OCI-LY7 (cell line): Measurements from ENCODE around the gene KLK3. TPM values are rescaled to one million over a fixed set of nuclear protein-coding genes. Genes with fewer than 3 reads are reported as not detected.

Experiments
- BruUV-seq: library from RNA; stranded (reverse); fragments of 400-500 nt; replicated peaks from 2 replicates; lab custom pipeline; 2021; lab: Mats Ljungman, UMichigan
- CTCF ChIA-PET: fragments of 300-600 bp; sonication (Branson Sonifier 250); formaldehyde crosslinking; loops from one replicate; lab custom pipeline; 2022; ENCODE audit warnings: antibody characterized with exemption; ENCODE audit not compliant: unreplicated experiment; lab: Charles Lee
- POLR2A ChIA-PET: fragments of 300-600 bp; sonication (Branson Sonifier 250); formaldehyde crosslinking; loops from one replicate; lab custom pipeline; 2022; ENCODE audit warnings: antibody characterized with exemption; lab: Charles Lee
- DNase-seq: peaks from one replicate; pipeline ENCODE4 v3.0.0-alpha.2; 2015; ENCODE audit warnings: low spot score
- H2AFZ ChIP-seq: fragments of 200-600 bp; sonication (generic), shearing (Covaris generic); 2 replicates; pipeline ENCODE4 v1.6.1; 2014; ENCODE audit warnings: mild to moderate bottlenecking, antibody characterized with exemption, low read length, moderate library complexity
- H3K27ac ChIP-seq: fragments of 200-600 bp; sonication (generic); 2 replicates; pipeline ENCODE4 v1.5.1; 2014; ENCODE audit warnings: mixed run types, low read depth, mild to moderate bottlenecking, moderate library complexity, low read length, inconsistent platforms; ENCODE audit not compliant: poor library complexity, severe bottlenecking
- H3K36me3 ChIP-seq: fragments of 200-600 bp; sonication (generic); 2 replicates; pipeline ENCODE4 v1.6.1; 2014; ENCODE audit warnings: mild to moderate bottlenecking, antibody characterized with exemption, low read length, moderate library complexity, mixed read lengths; ENCODE audit not compliant: insufficient read depth
- H3K4me1 ChIP-seq: fragments of 200-600 bp; sonication (generic); 2 replicates; pipeline ENCODE4 v1.5.1; 2014; ENCODE audit warnings: mild to moderate bottlenecking, low read length; ENCODE audit not compliant: insufficient read depth, poor library complexity, severe bottlenecking
- H3K4me2 ChIP-seq: fragments of 200-600 bp; sonication (generic); 2 replicates; pipeline ENCODE4 v1.6.1; 2014; ENCODE audit warnings: mild to moderate bottlenecking, low read length
- H3K4me3 ChIP-seq: fragments of 200-600 bp; sonication (generic); 2 replicates; pipeline ENCODE4 v1.5.1; 2014; ENCODE audit warnings: mild to moderate bottlenecking, low read depth, low read length; ENCODE audit not compliant: poor library complexity, severe bottlenecking
- H3K79me2 ChIP-seq: fragments of 200-600 bp; sonication (generic); 2 replicates; pipeline ENCODE4 v1.6.1; 2016; ENCODE audit warnings: low read depth, mild to moderate bottlenecking, low read length, moderate library complexity, mixed read lengths; ENCODE audit not compliant: insufficient read depth
- H3K9me2 ChIP-seq: fragments of 200-600 bp; sonication (generic); 2 replicates; pipeline ENCODE4 v1.6.1; 2016; ENCODE audit warnings: mild to moderate bottlenecking, low read length, mixed read lengths; ENCODE audit not compliant: insufficient read depth
- H3K9me3 ChIP-seq: fragments of 200-600 bp; sonication (generic); 2 replicates; pipeline ENCODE4 v1.6.1; 2014; ENCODE audit warnings: mild to moderate bottlenecking, mixed run types, low read length, mixed read lengths
- H4K20me1 ChIP-seq: fragments of 200-600 bp; sonication (generic); 2 replicates; pipeline ENCODE4 v1.6.1; 2014; ENCODE audit warnings: mild to moderate bottlenecking, antibody characterized with exemption, low read length, moderate library complexity, mixed read lengths; ENCODE audit not compliant: insufficient read depth
- CTCF ChIP-seq: fragments of 200-600 bp; sonication (generic); conservative IDR thresholded peaks from 2 replicates; pipeline ENCODE4 v1.5.1; 2014; ENCODE audit warnings: mild to moderate bottlenecking, antibody characterized with exemption, low read length, moderate library complexity, mixed read lengths
- EZH2phosphoT487 ChIP-seq: fragments of 200-600 bp; sonication (generic); IDR thresholded peaks from 2 replicates; pipeline ENCODE4 v1.6.1; 2018; ENCODE audit warnings: low read depth, borderline replicate concordance, mild to moderate bottlenecking, mixed run types, antibody characterized with exemption, low read length, moderate library complexity, mixed read lengths
- intact Hi-C: fragments of 100-400 bp; cut with micrococcal nuclease; formaldehyde crosslinking; loops from one replicate; pipeline ENCODE4 v1.10.0; 2022; ENCODE audit not compliant: unreplicated experiment
- total RNA-seq, 2 experiments: library from RNA; depleted of rRNA in 1 of 2; stranded (reverse); fragments of >200 nt in 1 of 2; shearing (Covaris generic) in 1 of 2; gene quantifications; 2 replicates each; pipeline ENCODE4 v1.2.3, GENCODE V29; 2014 to 2022

Gene KLK3
- total RNA-seq, 2 experiments from 2014 or later, result not detected

DNA sequence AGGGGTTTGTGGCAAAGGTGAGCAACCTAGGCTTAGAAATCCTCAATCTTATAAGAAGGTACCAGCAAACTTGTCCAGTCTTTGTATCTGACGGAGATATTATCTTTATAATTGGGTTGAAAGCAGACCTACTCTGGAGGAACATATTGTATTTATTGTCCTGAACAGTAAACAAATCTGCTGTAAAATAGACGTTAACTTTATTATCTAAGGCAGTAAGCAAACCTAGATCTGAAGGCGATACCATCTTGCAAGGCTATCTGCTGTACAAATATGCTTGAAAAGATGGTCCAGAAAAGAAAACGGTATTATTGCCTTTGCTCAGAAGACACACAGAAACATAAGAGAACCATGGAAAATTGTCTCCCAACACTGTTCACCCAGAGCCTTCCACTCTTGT lies 14.8 kb downstream of the KLK3 start:
- no peaks in the 10 kb centered on the region for H3K36me3 ChIP-seq
- ChIA-PET CTCF (no interaction called here), POLR2A (no interaction called here)
- H3K4me2 ChIP-seq, result no peak overlapping the region
- H3K9me3 ChIP-seq, result no peaks in the 10 kb centered on the region
- no peak overlapping the region for H2AFZ ChIP-seq
- intact Hi-C loops, result no loop called here
- TF ChIP-seq EZH2phosphoT487 (no peak), CTCF (no peak)
- H3K27ac ChIP-seq, result no peak overlapping the region
- no peak overlapping the region for H3K4me3 ChIP-seq
- no TSS peak for BruUV-seq
- H4K20me1 ChIP-seq, result no peaks in the 10 kb centered on the region
- H3K9me2 ChIP-seq, result no peaks in the 10 kb centered on the region
- no peak for DNase-seq
- no peaks in the 10 kb centered on the region for H3K79me2 ChIP-seq
- no peaks in the 10 kb centered on the region for H3K4me1 ChIP-seq

GRCh38 chr19:50870417-50871089 lies 15.8 kb downstream of the KLK3 start:
- Histone ChIP-seq H3K4me2 (no peak overlapping the region), H3K27ac (no peak overlapping the region), H4K20me1 (no peaks in the 10 kb centered on the region), H3K9me2 (no peaks in the 10 kb centered on the region), H3K79me2 (no peaks in the 10 kb centered on the region), H2AFZ (no peak overlapping the region), H3K9me3 (no peaks in the 10 kb centered on the region), H3K36me3 (no peaks in the 10 kb centered on the region), H3K4me3 (no peak overlapping the region), H3K4me1 (no peaks in the 10 kb centered on the region)
- DNase-seq, result no peak
- intact Hi-C loops, result no loop called here
- ChIA-PET POLR2A (no interaction called here), CTCF (no interaction called here)
- no TSS peak for BruUV-seq
- TF ChIP-seq CTCF, result no peak
- TF ChIP-seq EZH2phosphoT487, result no peak

- intact Hi-C loops, result no loop called here
- CTCF ChIA-PET, result no interaction called here
- POLR2A ChIA-PET, result interaction anchor here (0.6 kb wide), 1 partner anchor 103 kb away, joined by 4 read pairs; the partner anchor contains the start of gene GPR32
Observed at GRCh38 chr19:50873056-50873455, 18.3 kb downstream of the KLK3 start, which contains the start of gene KLK2. Gene KLK2 (plus strand): TSS chr19:50873439. CDS start chr19:50873474, 35 bp downstream.

More at GRCh38 chr19:50873056-50873455, 18.3 kb downstream of the KLK3 start, which contains the start of gene KLK2:
- no peak within 1 kb of the TSS for H3K4me2 ChIP-seq
- DNase-seq, result no peak
- H3K36me3 ChIP-seq, result no peaks in the 10 kb centered on the region
- H4K20me1 ChIP-seq, result no peaks in the 10 kb centered on the region
- no peak within 1 kb of the TSS for H2AFZ ChIP-seq
- H3K79me2 ChIP-seq, result no peaks in the 10 kb centered on the region
- TF ChIP-seq CTCF, result no peak
- TF ChIP-seq EZH2phosphoT487, result no peak
- H3K4me1 ChIP-seq, result no peaks in the 10 kb centered on the region
- H3K4me3 ChIP-seq, result no peak within 1 kb of the TSS
- BruUV-seq, result no TSS peak
- H3K9me2 ChIP-seq, result no peaks in the 10 kb centered on the region
- H3K9me3 ChIP-seq, result no peaks in the 10 kb centered on the region
- no peak within 1 kb of the TSS for H3K27ac ChIP-seq
